NCI-H1930 (cell line): Measurements from ENCODE around the gene MBOAT2.

Experiments used
- DNase-seq, 2 experiments: peaks; one replicate each; lab custom pipeline; 2025; lab: John Stamatoyannopoulos, UW

Gene MBOAT2

GRCh38 chr2:9018109-9018508, 14.6 kb upstream of the MBOAT2 start:
- DNase-seq = no peak

DNA sequence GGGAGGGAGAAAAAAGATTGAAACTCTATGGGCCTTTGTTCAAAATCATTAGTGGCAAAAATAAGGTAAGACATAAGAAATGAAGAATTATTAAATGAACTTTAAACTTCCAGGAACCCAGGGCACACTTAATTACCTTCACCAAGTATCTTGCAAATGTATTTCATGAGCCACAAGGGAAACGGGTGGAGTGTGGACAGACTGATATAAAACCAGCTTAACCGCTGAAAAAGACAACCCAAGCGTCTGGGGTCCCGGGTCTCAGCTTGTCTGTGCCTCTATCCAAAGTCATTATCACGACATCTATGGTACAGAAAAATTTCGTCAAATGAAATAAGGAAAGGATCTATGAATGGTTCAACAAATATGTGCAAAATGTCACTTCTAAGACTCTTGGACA, 13.9 kb upstream of the MBOAT2 start:
- no peak for DNase-seq

GRCh38 chr2:9015998-9016397, 12.5 kb upstream of the MBOAT2 start:
- no peak for DNase-seq

DNA sequence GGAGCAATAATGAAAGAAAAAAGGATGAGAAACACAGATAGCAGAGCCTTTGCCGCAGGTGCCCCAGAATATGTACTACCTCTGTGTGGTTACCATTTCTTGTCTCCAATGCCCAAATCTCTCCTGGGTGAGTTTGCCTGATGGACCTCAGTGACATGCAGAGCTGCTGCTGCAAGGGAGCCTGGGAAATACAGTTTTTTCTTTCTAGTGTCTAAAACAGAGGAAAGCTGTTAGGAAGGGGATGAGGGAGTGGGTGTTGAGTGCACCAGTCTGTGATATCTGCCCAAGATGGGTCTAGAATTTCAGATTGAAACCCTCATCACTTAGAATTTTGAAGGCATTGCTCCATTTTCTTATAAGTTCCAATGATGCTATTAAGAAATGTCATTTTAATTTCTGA, 9.9 kb upstream of the MBOAT2 start:
- no peak for DNase-seq

GRCh38 chr2:9010866-9011265, 7.4 kb upstream of the MBOAT2 start:
- no peak for DNase-seq

DNA sequence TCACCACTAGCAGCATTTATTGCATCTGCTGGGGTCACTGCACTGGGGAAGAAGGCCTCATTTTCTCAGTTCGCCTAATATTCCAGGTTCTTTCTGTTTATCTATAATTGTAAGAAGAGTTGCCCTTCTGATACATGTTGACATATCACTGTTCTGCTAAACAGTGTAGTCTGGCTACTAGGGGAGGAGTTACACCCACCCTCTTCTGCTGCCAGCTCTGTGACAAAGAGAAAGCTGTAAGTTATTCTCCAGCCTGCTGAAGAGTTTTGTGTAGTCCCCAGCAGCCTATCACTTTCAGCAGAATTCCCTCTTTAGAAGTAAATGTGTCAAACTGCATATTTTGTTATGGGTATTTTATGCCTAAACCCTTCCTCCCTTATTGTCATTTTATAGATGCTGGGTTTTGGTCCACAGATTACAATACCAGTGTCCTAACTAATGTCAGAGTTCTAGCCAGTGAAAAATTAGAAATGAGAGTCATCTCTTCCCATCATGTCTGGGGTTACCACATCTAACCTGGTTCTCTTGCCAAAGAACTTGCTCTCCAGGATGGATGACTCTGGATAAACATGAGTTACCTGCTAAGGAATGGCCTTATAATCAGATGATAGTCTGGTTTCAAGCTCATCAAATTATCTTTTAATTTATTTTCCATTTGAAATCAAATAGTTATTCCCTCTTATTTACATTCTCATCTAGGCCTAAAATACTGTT, 5.6 kb upstream of the MBOAT2 start:
- no peak for DNase-seq

DNA sequence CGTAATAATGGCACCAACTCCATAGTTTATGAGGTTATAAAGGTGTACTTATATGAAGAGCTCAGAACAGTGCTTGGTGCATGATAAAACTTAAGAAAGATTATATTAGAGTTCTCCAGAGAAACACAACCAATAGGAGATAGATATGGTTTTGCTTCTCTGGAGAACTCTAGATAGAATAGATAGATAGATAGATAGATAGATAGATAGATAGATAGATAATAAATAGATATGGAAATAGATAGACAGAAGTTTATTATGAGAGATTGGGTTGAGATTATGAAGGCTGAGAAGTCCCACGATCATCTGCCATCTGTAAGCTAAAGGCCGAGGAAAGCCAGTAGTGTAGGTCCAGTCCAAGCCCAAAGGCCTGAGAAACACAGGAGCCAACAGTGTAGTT, 2.9 kb upstream of the MBOAT2 start:
- no peak for DNase-seq

DNA sequence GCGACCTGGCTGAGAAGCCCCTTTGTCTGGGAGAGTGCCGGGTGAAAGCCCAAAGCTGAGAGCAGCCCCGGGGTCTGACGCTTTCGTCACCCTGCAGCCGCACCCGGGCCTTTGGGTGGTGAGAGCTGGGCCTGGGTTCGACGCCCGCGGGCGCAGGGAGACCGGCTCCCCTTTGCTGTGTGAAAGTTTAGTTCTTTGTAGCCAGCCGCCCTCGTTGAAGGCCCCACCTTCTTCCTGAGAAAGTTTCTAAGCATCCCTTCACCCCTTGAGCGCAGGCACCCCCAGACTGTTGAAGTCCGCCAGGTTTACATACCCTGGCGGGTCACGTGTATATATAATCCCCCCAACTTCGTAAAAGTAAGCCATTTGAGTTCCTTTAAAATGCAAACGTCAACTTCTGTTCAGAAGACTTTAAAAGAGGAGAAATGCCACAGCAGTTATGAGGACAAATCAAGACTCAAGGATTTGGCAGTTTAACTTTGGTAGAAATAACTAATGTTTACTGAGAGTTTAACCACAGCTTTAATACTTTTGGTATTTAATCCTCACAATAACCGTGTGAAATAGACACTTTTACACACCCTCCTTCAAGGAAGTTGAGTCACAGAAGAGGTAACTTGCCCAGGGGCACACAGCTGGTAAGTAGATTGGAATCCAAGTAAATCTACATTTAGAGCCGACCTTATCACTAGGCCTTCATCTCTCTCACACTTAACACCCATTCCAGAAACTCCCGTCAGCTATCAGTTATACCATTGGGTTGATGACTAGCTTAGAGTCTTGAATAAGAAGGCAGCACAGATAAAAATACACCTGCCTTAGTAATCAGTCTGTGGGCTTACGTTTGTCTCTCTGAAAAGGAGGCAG, 1.1 kb upstream of the MBOAT2 start:
- no peak for DNase-seq

- DNase-seq = no peak
These were observed 193 bp downstream of the MBOAT2 start for GRCh38 chr2:9003366-9003615.

GRCh38 chr2:9002637-9003365, 683 bp downstream of the MBOAT2 start:
- DNase-seq = no peak

DNA sequence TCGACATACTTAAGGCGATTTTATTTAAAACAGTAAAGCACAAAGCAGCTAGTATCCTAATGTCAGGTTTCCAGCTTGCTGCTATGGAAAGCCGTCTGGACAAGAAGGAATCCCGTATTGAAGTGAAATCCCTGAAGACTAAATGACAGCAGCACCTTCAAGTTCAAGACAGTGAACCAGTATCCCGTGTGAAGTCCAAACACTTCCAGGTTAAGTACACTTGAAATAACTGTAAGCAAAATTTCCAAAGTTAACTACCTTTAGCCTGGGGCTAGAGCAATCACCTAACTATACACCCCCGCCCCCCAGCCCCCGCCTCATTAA, 1.2 kb downstream of the MBOAT2 start:
- no peak for DNase-seq

DNA sequence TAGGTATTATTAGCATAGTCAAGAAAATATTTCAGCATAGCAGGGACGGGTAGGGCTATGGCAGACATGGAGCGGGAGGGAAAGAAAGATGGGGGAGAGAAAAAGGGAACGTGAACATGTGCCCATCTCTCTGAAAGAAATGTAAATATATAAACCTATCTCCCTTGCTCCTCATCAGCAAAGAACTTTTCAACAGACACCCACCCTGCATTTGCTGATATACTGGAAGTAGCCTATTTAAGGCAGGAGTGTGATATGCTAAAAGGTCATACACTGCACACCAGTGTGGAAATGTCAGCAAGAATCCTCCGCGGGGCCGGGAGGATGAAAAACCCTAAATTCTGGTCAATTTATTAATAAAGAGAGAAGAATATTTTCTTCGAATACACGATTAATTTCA, 1.7 kb downstream of the MBOAT2 start:
- DNase-seq = no peak

GRCh38 chr2:9001229-9001628, 2.3 kb downstream of the MBOAT2 start:
- no peak for DNase-seq

GRCh38 chr2:9000442-9000841, 3.0 kb downstream of the MBOAT2 start:
- DNase-seq = no peak

DNA sequence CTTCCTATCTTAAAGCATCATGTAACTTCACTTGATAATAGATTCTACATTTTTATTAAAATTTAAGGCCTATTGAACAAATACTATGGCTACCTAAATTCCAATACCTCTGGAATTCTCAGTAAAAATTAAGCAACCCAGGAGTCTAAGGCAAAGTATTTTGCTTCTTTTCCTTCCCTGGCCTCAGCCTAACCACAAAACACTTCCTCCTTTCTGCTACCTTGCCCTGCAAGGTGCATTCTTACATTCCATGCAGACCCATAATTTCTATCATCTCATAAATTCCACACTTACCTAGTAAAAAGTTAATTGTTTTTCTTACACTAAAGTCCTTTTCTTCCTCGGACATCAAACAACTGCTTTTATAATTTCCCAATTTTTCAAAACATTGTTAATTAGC, 3.7 kb downstream of the MBOAT2 start:
- no peak for DNase-seq

DNA sequence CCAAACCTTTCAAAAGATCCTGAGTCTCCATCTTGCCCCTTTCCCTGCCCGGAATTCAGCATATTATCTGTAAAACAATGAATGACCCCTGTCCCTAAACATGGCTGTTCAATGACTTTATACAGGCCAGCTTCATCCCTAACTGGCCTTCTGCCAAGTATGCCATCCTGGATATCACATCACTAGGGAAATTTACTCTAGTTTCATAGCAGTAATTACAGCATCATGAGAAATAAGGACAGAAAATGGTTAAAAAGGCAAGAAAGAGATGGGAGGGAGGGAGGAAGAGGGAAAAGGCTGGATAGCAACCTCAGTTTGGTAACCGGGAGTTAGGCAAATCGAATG, 4.4 kb downstream of the MBOAT2 start:
- no peak for DNase-seq

DNA sequence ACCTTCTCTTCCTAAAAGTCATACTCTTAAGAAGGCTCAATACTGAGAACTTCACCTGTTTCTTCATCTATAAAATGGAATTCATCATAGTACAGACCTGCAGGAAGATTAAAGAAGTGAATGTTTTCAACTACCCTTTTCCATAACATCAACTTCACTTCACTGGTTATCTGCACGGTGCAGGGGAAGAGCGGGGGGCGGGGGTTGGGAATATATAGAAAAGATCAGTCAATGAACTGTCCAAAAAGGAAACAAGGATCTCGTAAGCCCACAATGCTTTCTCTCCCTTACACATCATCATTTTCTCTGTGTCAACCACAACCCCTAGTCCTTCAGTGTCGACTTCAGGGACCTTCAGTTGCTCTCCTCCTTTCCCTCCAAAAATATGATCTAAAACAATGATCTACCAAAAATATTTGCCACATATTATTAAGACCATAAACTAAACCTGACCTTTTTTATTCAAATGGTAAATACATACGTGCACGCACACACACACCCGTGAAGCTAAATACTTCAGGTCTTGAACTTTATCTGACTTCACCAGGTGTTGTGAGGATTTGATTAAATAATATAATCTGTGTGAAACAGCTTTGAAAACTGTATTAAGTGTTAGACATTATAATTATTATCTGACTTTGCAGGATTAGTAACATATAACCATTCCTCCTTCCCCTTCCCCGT, 4.9 kb downstream of the MBOAT2 start:
- DNase-seq = no peak

DNA sequence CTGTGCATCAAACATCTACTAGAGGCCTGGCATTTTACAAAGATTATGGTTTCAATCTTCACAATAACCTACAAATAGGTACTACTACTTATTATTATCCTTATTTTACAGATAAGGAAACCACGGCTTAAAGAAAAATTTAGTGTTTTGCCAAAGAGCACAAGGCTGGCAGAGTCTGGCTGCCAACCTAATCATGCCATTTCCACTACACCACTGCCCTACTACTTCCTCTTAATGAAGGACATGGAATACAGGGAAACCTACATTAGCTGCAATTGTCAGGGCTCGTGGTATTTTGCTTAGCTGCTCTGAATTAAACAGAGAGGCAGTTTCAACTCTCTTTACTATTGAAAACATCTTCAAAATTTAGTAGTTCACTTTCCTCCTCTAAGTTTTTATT, 5.9 kb downstream of the MBOAT2 start:
- no peak for DNase-seq

GRCh38 chr2:8997108-8997507, 6.4 kb downstream of the MBOAT2 start:
- DNase-seq = no peak

DNA sequence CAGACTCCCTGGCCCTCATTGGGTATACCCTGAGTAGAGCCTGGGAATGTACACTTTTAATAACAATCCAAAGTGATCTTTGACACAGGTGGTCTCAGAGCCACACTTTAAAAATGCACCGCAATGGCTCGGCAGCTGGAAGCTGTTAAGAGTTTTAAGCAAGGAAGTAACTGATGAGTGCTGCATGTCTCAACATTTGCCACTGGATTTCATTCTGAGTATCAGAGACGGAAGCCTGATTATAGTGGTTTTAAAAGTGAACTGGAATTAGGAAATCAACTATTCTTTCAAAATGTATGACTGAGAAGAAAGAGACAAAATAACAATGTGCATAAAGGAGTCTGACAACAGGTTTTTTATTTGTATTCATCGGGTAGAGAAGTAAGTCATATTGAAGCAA, 7.5 kb downstream of the MBOAT2 start:
- no peak for DNase-seq

GRCh38 chr2:8994386-8994785, 9.1 kb downstream of the MBOAT2 start:
- DNase-seq = no peak

- DNase-seq = no peak
These were observed 9.6 kb downstream of the MBOAT2 start for GRCh38 chr2:8993902-8994278.
